K562 (cell line): ENCODE measurements around the gene SENP3. TPM values are rescaled to one million over a fixed set of nuclear protein-coding genes. Genes with fewer than 3 reads are reported as not detected.
A peak's percentile ranks its signal among the peaks of the same experiment; 100 is the strongest.

ENCODE experiments used
- ADNP ChIP-seq: fragments of 200-800 bp; sonication (Bioruptor generic); IDR thresholded peaks from 2 replicates; pipeline ENCODE4 v1.6.1; 2016; ENCODE audit warnings: missing genetic modification characterization, missing compliant biosample characterization
- CCNT2 ChIP-seq: IDR thresholded peaks from 2 replicates; pipeline ENCODE4 v1.6.1; 2011; ENCODE audit warnings: borderline replicate concordance, low read depth, mild to moderate bottlenecking, moderate library complexity, mixed read lengths, low read length; ENCODE audit not compliant: insufficient read length; ENCODE audit errors: extremely low read depth
- CREB5 ChIP-seq: fragments of 250-450 bp; sonication (Bioruptor Pico); IDR thresholded peaks from 2 replicates; pipeline ENCODE4 v1.5.0; 2020; ENCODE audit warnings: mild to moderate bottlenecking
- ELF4 ChIP-seq: fragments of 450-650 bp; formaldehyde crosslinking; IDR thresholded peaks from 2 replicates; pipeline ENCODE4 v1.4.0; 2022; ENCODE audit warnings: missing genetic modification characterization
- ESRRB ChIP-seq: fragments of 250-450 bp; sonication (Bioruptor Pico); IDR thresholded peaks from 2 replicates; pipeline ENCODE4 v1.5.0; 2020; ENCODE audit warnings: mild to moderate bottlenecking, moderate library complexity, borderline replicate concordance
- FOXJ3 ChIP-seq: sonication (generic); formaldehyde crosslinking; IDR thresholded peaks from 2 replicates; pipeline ENCODE4 v1.4.0; 2020; ENCODE audit warnings: mild to moderate bottlenecking, missing genetic modification reagents
- GTF2F1 ChIP-seq: IDR thresholded peaks from 2 replicates; pipeline ENCODE4 v1.6.1; 2011; ENCODE audit warnings: low read depth, low read length, improper control_type of control experiment
- HDAC3 ChIP-seq: fragments of 450-650 bp; IDR thresholded peaks from 2 replicates; pipeline ENCODE4 v1.6.1; 2018; ENCODE audit warnings: borderline replicate concordance, mild to moderate bottlenecking, moderate library complexity; ENCODE audit not compliant: partially characterized antibody
- JUNB ChIP-seq: fragments of 450-650 bp; formaldehyde crosslinking; conservative IDR thresholded peaks from 2 replicates; pipeline ENCODE4 v1.4.0; 2020; ENCODE audit warnings: mild to moderate bottlenecking
- KAT2B ChIP-seq: IDR thresholded peaks from one replicate; pipeline ENCODE4 v1.6.1; 2012; ENCODE audit warnings: low read depth, mild to moderate bottlenecking, control low read depth, inconsistent platforms, low read length, moderate library complexity
- MBD2 ChIP-seq: sonication (generic); IDR thresholded peaks from 2 replicates; pipeline ENCODE4 v1.6.1; 2016; ENCODE audit warnings: low read depth, borderline replicate concordance
- NCOA2 ChIP-seq, 2 experiments: fragments of 450-650 bp; IDR thresholded peaks; 2 replicates each; pipeline ENCODE4 v1.6.1; 2018; ENCODE audit warnings: mild to moderate bottlenecking in 2 of 2, moderate library complexity in 1 of 2; ENCODE audit not compliant: partially characterized antibody in 2 of 2
- NFYB ChIP-seq: IDR thresholded peaks from 2 replicates; pipeline ENCODE4 v1.6.1; 2011; ENCODE audit warnings: mild to moderate bottlenecking, moderate library complexity; ENCODE audit not compliant: insufficient read length; ENCODE audit errors: extremely low read depth
- NR2C1 ChIP-seq, 2 experiments: fragments of 450-650 bp; IDR thresholded peaks; 2 replicates each; pipeline ENCODE4 v1.6.1; 2017; ENCODE audit warnings: mild to moderate bottlenecking in 2 of 2, antibody characterized with exemption in 1 of 2, inconsistent platforms in 1 of 2, missing compliant biosample characterization in 1 of 2, missing genetic modification characterization in 1 of 2
- POLR2H ChIP-seq: IDR thresholded peaks from 2 replicates; pipeline ENCODE4 v1.6.1; 2016; ENCODE audit warnings: missing genetic modification characterization, low read depth, mild to moderate bottlenecking, control low read depth, missing compliant biosample characterization, moderate library complexity
- RCOR1 ChIP-seq, 2 experiments: IDR thresholded peaks; 2 replicates each; pipeline ENCODE4 v1.6.1; 2012; ENCODE audit warnings: low read depth in 2 of 2, low read length in 2 of 2, borderline replicate concordance in 1 of 2, improper control_type of control experiment in 1 of 2
- TEAD2 ChIP-seq: fragments of 450-650 bp; IDR thresholded peaks from 2 replicates; pipeline ENCODE4 v1.6.1; 2016; ENCODE audit warnings: missing genetic modification characterization, control low read depth, missing compliant biosample characterization
- TSC22D4 ChIP-seq: fragments of 450-650 bp; IDR thresholded peaks from 2 replicates; pipeline ENCODE4 v1.6.1; 2016; ENCODE audit warnings: missing genetic modification characterization, missing biosample characterization, control low read depth
- XRCC3 ChIP-seq: fragments of 450-650 bp; IDR thresholded peaks from 2 replicates; pipeline ENCODE4 v1.6.1; 2017; ENCODE audit warnings: mild to moderate bottlenecking, moderate library complexity
- ZBTB17 ChIP-seq: fragments of 450-650 bp; formaldehyde crosslinking; IDR thresholded peaks from 2 replicates; pipeline ENCODE4 v1.4.0; 2020; ENCODE audit warnings: mild to moderate bottlenecking
- ZBTB26 ChIP-seq: fragments of 450-650 bp; formaldehyde crosslinking; IDR thresholded peaks from 2 replicates; pipeline ENCODE4 v1.4.0; 2022; ENCODE audit warnings: missing genetic modification characterization
- ZC3H8 ChIP-seq: fragments of 450-650 bp; IDR thresholded peaks from 2 replicates; pipeline ENCODE4 v1.6.1; 2017
- ZFP91 ChIP-seq: sonication (generic); formaldehyde crosslinking; IDR thresholded peaks from 2 replicates; pipeline ENCODE4 v1.8.0; 2022; ENCODE audit warnings: mild to moderate bottlenecking, missing genetic modification reagents
- ZNF239 ChIP-seq: fragments of 250-450 bp; sonication (Bioruptor Pico); IDR thresholded peaks from 2 replicates; pipeline ENCODE4 v1.4.0; 2020; ENCODE audit warnings: mild to moderate bottlenecking
- ZNF57 ChIP-seq: fragments of 450-650 bp; formaldehyde crosslinking; IDR thresholded peaks from 2 replicates; pipeline ENCODE4 v1.4.0; 2020; ENCODE audit warnings: mild to moderate bottlenecking, moderate library complexity
- ZNF778 ChIP-seq: fragments of 450-650 bp; formaldehyde crosslinking; IDR thresholded peaks from 2 replicates; pipeline ENCODE4 v1.4.0; 2020; ENCODE audit warnings: mild to moderate bottlenecking, moderate library complexity
- polyA plus RNA-seq, 8 experiments: library from polyadenylated mRNA; depleted of rRNA in 4 of 8; stranded (reverse) in 5 of 8; unstranded in 3 of 8; fragments of >200 nt; fragmentation: Nextera tagmentation in 2 of 8; fragmentation: Illumina TruSeq in 1 of 8; extraction: Ambion mirVana in 2 of 8; extraction: Trizol in 1 of 8; gene quantifications; 2 replicates each; pipeline versions ENCODE4 v1.2.1 to v1.2.3, GENCODE V29; 2011 to 2014; ENCODE audit warnings: inconsistent platforms in 1 of 8, missing spikeins in 1 of 8
- total RNA-seq, 7 experiments: library from RNA; depleted of rRNA in 6 of 7; stranded (reverse); fragments of >200 nt in 6 of 7; fragmentation: Illumina TruSeq in 2 of 7; extraction: Trizol in 2 of 7; gene quantifications; 2 replicates each; pipeline versions ENCODE4 v1.2.1 to v1.2.3, GENCODE V29; 2011 to 2021; ENCODE audit warnings: low replicate concordance in 1 of 7

Gene SENP3
- total and polyA plus RNA-seq, 9 of the 15 experiments (the other 6 are each of a cell fraction or from before 2014, with no cell fraction given), result 0.63 to 102 (median 78.8) TPM

- no peak for TF ChIP-seq CREB5 (CRISPR knock-in tag)
- TF ChIP-seq NCOA2 (IDR thresholded peaks at IDR 0.05; ENCODE audit: partially characterized antibody in 2 of 2), result no peak
- TF ChIP-seq HDAC3, result no peak
- no peak for TF ChIP-seq RCOR1 (IDR thresholded peaks at IDR 0.05; ENCODE audit: borderline replicate concordance in 1 of 2, low read depth in 2 of 2, low read length in 2 of 2)
- TF ChIP-seq ZC3H8, result no peak
- no peak for TF ChIP-seq ZBTB17 (CRISPR knock-in tag)
- TF ChIP-seq ELF4 (CRISPR knock-in tag), result 0 out of 2 replicates have a peak, but pooled peaks have one; percentile 70
- no peak for TF ChIP-seq ADNP (tag)
- TF ChIP-seq POLR2H (tag), result peak; percentile 97
- TF ChIP-seq ZNF239 (CRISPR knock-in tag), result no peak
- no peak for TF ChIP-seq ZNF778
- TF ChIP-seq MBD2, result peak; percentile 98
- no peak for TF ChIP-seq FOXJ3 (CRISPR knock-in tag)
- no peak for TF ChIP-seq NR2C1 (IDR thresholded peaks at IDR 0.05)
- TF ChIP-seq NR2C1 (tag; IDR thresholded peaks at IDR 0.05), result no peak
- TF ChIP-seq ZBTB26, result 0 out of 2 replicates have a peak, but pooled peaks have one; percentile 3
- TF ChIP-seq CCNT2, result peak; percentile 52
- no peak for TF ChIP-seq ZFP91 (CRISPR knock-in tag)
- no peak; the same call in 1 of the 2 replicates for TF ChIP-seq XRCC3
- peak; percentile 92; the same call in 1 of the 2 replicates for TF ChIP-seq GTF2F1
- TF ChIP-seq ZNF57, result no peak
- no peak for TF ChIP-seq TEAD2
- no peak; the same call in 1 of the 2 replicates for TF ChIP-seq ESRRB (CRISPR knock-in tag)
- TF ChIP-seq TSC22D4 (tag), result no peak
- peak; percentile 98 for TF ChIP-seq NFYB
- no peak for TF ChIP-seq KAT2B
- TF ChIP-seq JUNB (CRISPR knock-in tag), result no peak
Observed at GRCh38 chr17:7572588-7573323, 11.0 kb downstream of the SENP3 start (continued).
